Measurements from ENCODE around the gene BARD1.
A peak's percentile ranks its signal among the peaks of the same experiment; 100 is the strongest.
"Not testable (repeated sequence)": the region's sequence is repeated elsewhere in the genome, so short reads cannot be mapped to it uniquely, and the experiment has no call there.

Gene BARD1

GRCh38 chr2:214808981-214809750, at the start of gene BARD1:
Gene BARD1, minus strand, starts transcription at chr2:214809683. Its CDS starts 114 bp downstream, at chr2:214809569.
- DNase-seq, result peak; percentile 47 to 74 (median 59)

- no peak for DNase-seq
Measured at GRCh38 chr2:214856137-214856536, 46.7 kb upstream of the BARD1 start.

GRCh38 chr2:214853906-214854305, 44.4 kb upstream of the BARD1 start:
- no peak for DNase-seq

- no peak for DNase-seq
Measured at GRCh38 chr2:214843823-214844222, 34.3 kb upstream of the BARD1 start.

- DNase-seq, result no peak
Measured at GRCh38 chr2:214839464-214839863, 30.0 kb upstream of the BARD1 start.

- no peak for DNase-seq
Measured at GRCh38 chr2:214837466-214837865, 28.0 kb upstream of the BARD1 start.

- no peak for DNase-seq
Measured at GRCh38 chr2:214836568-214836967, 27.1 kb upstream of the BARD1 start.

GRCh38 chr2:214830794-214831346, 21.4 kb upstream of the BARD1 start:
- DNase-seq, result peak in 2 of 6 experiments; percentile 1 to 5

- no peak for DNase-seq
Measured at GRCh38 chr2:214816008-214816533, 6.6 kb upstream of the BARD1 start.

GRCh38 chr2:214810671-214811070, 1.2 kb upstream of the BARD1 start:
- DNase-seq, result peak in 1 of 6 experiments; percentile 29

- DNase-seq, result peak; percentile 66 to 94 (median 85)
Measured at GRCh38 chr2:214809751-214810564, 475 bp upstream of the BARD1 start.

- no peak for DNase-seq
Measured at GRCh38 chr2:214807653-214808052, 1.8 kb downstream of the BARD1 start.

GRCh38 chr2:214801768-214802397, 7.6 kb downstream of the BARD1 start:
- DNase-seq, result no peak

- no peak for DNase-seq
Measured at GRCh38 chr2:214801068-214801467, 8.4 kb downstream of the BARD1 start.

- DNase-seq, result no peak
Measured at GRCh38 chr2:214800180-214800579, 9.3 kb downstream of the BARD1 start.

GRCh38 chr2:214796911-214797310, 12.6 kb downstream of the BARD1 start:
- DNase-seq, result no peak

GRCh38 chr2:214783181-214783580, 26.3 kb downstream of the BARD1 start:
- not testable (repeated sequence) for DNase-seq

- no peak for DNase-seq
Measured at GRCh38 chr2:214782671-214783070, 26.8 kb downstream of the BARD1 start.

GRCh38 chr2:214781226-214781625, 28.3 kb downstream of the BARD1 start:
- no peak for DNase-seq

GRCh38 chr2:214775971-214776370, 33.5 kb downstream of the BARD1 start:
- DNase-seq, result no peak

GRCh38 chr2:214774108-214774507, 35.4 kb downstream of the BARD1 start:
- no peak for DNase-seq

GRCh38 chr2:214772443-214773015, 37.0 kb downstream of the BARD1 start:
- no peak for DNase-seq

GRCh38 chr2:214765180-214765579, 44.3 kb downstream of the BARD1 start:
- DNase-seq, result no peak

Measured in stimulated activated naive CD4-positive, alpha-beta T cell (primary cell).